ENCODE data around the gene CCDC83.

Gene CCDC83

DNA sequence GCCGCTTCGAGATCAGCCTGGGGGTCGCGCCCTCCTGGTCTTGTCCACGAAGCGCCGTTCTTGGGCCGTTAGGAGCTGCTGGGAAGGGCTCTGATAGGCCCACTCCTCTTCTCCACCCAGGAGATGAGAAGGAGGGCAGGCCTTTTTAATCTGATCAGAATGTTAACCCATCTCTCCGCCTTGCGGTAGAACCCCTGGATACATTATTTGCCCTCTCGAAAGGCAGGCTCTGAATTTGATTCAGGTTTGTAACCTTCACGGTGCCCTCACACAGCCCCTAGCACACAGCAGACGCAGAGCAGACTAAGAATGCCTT is at the start of gene CCDC83:
CCDC83 (plus strand) TSS at position 43 of the 316 bp plus-strand sequence. CDS start 9,741 bp downstream, outside the sequence.
- DNase-seq (ENCODE audit: low spot score) = no peak

DNA sequence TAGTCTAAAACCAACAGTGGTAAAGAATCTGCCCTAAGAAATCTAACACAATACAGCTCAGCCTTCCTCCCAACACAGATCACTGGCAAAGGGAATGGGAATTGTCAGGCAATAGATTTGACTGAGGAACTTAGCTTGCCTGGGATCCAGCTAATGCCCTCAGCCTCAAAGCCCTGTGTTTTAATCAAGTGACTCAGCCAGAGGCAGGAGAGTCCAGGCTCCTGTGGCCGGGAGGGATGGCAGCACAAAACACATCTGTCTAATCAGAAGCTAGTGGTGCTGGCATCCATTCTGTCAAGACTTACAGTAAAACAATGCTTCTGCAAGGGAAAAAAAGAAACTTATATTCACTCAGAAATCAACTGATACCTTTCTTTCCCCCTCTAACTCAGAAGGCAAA is 49.8 kb upstream of the CCDC83 start:
- no peak for DNase-seq (ENCODE audit: low spot score)

DNA sequence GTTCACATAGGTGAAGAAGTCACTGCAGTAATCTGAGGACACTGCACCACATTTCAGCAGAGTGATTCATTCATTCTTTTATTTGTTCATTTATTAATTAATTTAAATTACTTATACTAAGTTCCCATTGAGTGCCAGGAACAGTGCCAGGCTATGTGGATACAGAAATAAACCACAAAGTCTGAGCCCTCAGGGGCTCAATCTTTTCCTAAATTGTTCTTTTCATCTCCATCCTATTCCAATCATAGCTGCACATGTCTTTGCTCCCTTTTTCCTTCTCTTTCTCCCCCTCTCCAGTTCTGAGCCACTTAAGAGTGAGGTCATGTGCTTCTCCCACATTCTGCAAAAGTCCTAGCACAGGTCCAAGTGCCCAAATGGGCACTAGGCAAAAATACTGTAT is 49.2 kb upstream of the CCDC83 start:
- no peak for DNase-seq (ENCODE audit: low spot score)

DNA sequence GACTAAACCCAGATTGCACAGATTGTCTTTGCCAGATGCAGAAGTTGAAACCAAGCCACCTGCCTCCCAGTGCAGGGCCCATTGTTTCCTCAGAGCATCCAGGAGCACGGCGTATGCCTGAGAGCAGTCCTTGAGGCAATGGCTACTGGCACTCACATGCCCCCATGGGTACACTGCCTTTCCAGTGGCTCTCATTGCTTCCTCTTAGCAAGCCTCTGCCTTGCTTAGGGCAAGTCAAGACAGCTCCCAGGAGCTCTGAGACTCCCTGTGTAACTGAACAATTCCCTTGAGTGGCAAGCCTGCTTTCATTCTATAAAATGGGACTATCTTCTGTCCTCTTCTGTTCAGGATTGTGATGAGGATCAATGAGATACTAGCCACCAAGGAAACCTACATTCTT is 48.3 kb upstream of the CCDC83 start:
- no peak for DNase-seq (ENCODE audit: low spot score)

DNA sequence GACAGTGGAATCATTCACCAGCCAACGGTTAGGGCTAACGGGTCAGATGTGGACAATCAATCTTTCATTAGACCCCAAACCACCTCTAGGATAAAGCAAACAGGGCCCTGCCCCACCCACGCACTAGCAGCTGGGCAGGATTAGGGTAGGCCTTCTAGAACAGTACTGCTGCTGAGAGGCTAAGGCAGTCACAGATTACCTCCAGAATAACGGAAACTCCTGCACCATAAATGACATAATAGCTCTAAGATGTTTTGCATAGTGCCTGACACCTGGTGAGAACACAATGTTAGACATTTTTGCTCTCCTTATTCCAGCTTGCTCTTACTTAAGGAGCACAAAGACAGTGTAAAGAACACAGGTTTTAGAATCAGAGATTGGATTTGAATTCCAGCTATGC is 46.0 kb upstream of the CCDC83 start:
- no peak for DNase-seq (ENCODE audit: low spot score)

DNA sequence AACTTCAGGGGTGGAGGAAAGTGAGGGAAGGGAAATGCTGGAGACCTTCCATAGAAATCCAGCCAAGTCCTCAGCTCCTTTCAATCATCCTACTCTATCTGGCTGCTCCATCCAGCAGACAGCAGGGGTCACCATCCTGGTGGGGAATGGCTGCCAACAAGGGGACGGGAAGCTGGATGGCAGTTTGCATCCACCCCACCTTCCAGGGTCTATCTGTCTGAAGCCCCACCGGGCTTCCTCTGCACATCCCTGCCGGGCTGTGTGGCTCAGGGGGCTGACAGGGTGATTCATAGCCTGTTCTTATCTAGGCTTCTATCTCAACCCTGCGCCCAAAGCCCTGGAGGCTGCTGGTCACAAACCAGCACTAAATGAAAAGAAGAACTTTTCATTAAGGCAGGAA is 45.3 kb upstream of the CCDC83 start:
- peak; percentile 17 for DNase-seq (ENCODE audit: low spot score)

DNA sequence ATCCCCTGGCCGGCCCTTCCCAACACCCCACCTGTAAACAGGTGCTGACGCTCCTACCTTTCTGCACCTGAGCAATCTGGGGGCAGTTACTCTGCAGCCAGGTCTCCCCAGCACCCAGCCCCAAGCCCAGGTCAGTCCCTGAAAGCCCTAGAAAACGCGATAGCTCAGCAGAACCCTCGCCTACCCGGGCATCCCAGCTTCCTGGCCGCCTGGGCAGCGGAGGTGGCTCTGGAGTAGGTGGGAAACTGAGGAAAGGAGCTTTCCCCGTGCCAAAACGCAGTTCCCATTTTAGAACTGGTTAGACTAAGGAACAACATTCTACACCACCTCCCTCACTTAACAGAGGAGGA is 44.7 kb upstream of the CCDC83 start:
- no peak for DNase-seq (ENCODE audit: low spot score)

DNA sequence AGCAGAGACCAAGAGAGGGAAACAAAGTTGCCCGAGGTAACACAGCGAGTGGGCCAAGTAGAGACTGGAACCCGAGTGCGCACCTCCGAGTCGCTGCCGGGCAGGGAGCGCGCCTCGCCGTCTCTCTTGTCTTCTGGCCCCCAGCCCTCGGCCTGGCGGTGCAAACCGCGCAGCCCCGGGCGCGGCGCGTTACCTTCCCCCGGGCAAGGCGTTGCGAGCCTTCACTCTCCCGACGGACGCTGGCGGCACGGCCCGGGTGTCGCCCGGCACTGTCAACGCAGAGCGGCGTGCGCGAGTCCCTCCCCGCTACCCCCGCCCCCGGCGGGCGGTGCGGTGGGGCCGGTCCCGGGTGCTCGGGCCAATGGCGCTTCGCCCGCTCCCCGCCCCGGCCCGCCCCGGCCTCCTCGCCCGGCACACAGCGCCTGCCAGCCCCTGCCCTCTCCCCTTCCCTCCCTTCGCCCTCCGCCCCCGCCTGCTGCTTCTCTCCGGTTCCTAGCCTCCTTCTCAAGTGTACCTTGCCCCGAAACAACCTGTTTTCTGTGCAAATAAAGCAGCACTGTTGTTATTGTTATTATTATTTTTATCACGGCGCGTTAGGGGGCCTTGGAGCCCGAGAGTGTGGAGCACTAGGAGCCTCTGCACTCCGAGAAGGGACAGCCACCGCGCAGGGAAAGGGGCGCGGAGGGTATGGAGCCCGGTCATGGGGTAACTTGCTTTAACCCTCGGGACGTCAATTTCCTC is 44.1 kb upstream of the CCDC83 start, which contains the start of gene SYTL2:
SYTL2 (minus strand) TSS at position 271 of the 741 bp plus-strand sequence. CDS start 53,416 bp downstream, outside the sequence.
- DNase-seq (ENCODE audit: low spot score) = peak; percentile 55

DNA sequence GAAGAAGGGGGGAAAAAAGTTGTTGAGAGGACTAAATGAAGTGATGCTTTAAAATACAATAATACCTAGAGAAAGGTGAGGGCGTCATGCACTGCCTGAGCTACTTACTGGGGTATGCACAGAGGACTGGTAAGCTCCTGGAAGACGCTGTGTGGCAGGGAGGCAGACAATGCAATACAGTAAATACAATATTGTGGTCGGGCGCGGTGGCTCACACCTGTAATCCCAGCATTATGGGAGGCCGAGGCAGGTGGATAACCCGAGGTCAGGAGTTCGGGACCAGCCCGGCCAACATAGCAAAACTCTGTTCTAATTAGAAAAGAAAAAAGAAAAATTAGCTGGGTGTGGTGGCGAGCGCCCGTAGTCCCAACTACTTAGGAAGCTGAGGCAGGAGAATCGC is 43.6 kb upstream of the CCDC83 start:
- DNase-seq (ENCODE audit: low spot score) = no peak

DNA sequence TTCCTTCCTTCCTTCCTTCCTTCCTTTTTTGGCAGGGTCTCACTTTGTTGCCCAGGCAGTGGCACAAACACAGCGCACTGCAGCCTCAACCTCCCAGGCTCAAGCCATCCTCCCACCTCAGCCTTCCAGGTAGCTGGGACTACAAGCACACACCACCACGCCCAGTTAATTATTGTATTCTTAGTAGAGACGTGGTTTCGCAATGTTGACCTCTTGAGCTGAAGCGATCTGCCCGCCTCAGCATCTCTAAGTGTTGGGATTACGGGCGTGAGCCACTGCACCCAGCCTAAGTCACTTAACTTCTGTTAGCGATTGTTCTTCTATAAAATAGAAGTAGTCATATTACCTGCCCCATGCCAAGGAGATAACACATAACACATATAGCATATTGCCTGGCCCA is 41.5 kb upstream of the CCDC83 start:
- DNase-seq (ENCODE audit: low spot score) = no peak

DNA sequence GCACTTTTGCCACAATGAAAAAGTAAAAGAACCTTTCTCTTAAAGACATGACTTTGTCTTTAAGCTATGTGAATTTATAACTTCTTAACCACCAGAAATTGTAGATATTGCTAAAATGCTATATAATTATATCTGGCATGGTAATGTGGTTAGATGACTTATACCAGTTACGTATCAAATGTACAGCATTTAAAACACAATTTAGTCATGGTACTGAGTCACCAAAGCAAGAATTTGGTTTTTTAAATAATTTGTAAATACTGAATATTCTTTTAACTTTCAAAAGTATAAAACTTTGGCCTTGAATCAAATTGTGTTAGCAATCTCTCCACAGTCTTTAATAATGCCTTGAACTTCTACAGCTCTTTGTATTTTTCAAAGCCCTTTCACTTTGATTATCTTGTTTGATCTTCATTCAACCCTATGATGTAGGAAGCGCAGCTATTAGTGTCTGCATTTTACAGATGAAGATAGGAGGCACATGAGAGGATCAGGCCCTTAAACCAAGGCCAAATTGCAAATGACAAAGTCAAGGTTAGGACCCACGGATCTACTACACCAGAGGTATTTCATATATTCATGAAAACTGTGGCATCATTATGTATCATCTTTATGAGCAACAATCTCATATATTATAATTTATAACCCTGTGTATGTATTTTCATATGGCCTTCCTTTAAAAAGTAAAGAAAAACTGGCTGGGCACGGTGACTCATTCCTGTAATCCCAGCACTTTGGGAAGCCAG is 39.8 kb upstream of the CCDC83 start:
- no peak for DNase-seq (ENCODE audit: low spot score)

DNA sequence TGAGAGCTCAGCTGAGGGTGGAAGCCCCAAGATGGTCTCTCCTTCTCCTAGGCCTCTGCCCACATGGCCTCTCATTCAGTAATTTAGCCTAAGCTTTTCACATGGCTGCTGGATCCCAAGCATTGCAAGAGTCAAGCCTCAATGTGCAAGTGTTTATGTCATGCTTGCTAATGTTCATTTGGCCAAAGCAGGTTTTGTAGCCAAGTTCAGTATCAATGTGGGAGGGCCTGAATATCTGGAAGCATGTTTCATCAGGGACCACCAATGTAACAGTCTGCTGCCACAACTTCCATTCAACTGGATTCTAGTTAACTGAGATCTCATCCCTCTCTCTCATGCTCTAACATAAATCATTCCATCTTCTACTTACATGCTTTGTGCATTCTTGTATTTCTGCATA is 35.7 kb upstream of the CCDC83 start:
- no peak for DNase-seq (ENCODE audit: low spot score)

DNA sequence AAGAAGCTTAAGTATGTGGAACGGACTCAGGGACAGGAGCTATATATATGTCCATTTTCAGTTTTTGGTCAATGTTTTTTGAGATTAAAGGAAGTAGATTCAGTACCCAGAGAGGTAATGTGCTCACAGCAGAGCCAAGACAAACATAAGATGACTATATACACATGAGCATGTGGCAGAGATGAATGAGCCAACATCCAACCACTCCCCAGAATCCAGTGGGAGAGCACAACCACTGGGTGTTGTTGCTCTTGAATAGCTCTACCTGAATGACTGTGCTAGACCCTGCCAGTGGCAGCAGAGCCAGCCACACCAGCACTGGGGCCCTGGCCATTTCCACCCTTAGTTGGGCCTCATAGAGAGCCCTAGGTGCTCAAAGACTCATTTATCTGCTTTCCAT is 33.5 kb upstream of the CCDC83 start:
- DNase-seq (ENCODE audit: low spot score) = no peak

DNA sequence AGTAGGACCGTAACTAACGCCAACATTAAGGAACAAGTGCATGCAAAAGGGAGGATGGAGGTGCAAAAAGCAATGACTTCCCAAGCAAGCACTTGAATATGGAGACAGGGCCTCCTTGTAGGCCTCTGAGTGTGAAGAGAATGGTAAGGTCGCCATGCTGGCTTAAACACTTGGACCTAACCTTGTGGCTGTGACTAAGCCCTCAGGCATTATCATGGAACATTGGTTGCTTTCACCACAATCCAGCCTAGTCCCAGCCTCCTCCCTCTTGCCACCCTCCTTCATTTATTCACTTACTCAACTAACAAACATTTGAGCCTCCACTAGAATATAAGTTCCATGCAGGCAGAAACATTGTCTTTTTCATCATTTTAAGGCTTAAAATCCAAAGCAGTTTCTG is 32.4 kb upstream of the CCDC83 start:
- DNase-seq (ENCODE audit: low spot score) = no peak

DNA sequence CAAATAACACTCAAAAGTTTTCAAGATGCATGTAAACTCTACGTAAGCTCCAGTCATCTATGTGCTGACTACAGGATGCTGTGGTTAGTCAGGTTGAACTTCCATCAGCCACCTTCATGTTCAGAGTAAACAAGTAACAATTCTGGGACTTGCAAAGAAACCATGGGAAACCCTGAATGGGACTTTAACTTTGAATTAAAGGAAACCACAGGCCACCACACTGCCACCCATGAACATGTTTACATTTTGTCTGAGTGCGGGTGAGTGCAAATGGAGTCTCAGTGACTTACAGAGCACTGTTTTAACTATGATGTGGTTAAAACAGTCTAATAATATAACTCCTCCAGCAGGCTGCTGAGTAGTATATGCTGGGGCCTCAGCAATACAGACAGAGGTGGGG is 31.4 kb upstream of the CCDC83 start:
- no peak for DNase-seq (ENCODE audit: low spot score)

DNA sequence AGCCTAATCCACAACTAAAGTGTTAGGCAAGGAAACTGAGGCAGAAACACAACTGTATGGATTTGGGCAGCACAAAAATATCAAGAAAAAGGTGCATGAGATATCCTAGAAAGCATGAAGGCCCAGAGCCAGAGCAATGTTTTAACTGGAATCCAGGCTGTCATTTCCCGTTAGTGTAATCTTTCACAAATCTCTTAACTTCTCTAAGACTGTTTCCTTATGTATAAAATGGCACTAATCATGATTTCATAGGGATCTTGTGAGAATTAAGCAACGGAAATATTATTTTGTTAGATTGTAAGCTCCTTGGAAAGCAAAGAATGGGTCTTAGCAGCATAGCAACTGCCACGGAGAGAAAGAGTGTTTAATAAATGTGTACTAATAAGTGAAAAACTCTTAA is 29.6 kb upstream of the CCDC83 start:
- DNase-seq (ENCODE audit: low spot score) = no peak

DNA sequence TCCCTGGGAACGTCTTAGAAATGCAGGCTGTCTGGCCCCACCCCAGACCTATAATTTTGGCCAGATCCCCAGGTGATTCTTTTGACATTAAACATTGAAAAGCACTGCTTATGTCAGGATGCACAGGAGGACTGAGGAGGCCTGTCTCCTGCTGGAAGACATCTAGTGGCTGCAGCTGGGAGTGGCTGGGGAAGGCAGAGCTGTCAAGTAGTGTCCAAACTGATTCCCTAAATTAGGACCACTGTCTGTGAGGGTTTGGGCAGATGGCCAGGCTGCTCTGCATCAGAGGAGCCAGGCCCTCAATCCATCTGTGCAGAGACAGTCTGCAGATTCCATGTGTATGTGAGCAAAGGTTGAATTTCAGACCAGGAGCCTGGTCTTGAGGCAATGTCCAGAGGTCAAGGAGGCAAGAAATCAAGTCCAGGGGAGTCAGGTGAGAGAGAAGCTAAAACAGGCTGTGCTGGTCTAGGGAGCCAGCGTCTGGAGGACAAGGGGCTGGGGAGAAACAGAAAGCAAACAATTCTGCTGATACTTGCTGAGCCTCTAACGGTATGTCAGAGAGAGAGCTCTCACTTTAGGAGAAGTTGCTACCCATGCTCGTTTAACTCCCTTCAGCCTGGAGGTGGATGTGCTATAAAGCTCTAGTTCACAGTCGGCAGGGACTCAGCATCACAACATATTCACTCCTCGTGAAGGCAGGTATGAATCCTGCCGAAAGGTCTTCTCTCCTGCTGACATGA is 28.9 kb upstream of the CCDC83 start:
- DNase-seq (ENCODE audit: low spot score) = no peak

DNA sequence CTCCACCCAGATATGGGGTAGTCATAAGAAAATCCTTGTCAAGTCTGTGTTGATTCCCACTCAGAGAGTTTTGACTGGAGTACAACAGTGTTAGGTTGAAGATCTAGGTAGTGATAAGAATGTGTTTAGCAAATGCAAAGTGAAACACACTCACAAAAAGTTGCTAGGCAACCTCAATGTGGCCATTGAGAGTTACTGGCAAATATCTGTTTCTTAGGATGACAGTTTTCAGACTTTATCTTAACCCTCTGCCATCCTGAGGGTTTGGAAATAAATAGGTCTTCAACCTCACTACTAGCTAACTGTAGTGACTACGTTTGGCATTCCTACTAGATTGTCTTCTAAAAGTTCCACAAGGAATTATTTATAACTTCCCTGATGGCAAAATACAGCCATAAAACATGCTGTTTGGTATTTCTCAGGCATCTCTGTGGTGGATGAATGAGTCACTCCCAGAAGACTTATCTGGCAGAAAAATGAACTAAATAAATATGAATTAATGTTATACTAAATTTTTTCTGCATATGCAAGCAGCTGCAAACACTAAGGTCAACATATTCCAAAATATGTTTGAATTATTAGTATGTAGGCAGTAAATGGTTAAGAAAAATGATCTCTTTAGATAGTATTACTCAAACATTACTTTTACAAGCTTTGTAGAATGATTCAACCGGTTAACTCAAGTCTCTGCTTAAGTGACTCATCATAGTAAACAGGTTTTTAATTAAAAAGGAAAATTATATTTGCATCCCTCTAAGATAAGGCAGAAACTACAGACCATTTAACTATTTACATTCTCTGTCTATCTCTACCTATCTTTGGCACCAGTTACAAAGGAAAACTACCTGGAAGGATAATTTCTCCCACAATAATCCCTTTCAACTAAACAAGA is 27.2 kb upstream of the CCDC83 start:
- no peak for DNase-seq (ENCODE audit: low spot score)

DNA sequence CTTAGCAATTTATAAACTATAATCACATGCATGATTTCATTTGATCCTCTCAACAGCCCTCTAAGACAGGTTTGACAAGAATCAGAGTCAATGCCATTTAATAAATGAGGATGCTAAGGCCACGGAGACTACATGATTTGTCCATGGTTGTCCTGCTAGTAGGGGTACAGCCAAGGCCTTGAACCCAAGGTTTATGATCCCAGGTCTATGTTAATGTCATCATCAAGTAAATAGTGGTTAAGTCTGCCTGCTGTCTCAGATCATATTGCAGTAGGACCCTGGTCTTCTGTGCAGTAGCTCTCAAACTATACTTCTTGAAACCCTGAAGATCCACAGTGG is 26.6 kb upstream of the CCDC83 start:
- no peak for DNase-seq (ENCODE audit: low spot score)

DNA sequence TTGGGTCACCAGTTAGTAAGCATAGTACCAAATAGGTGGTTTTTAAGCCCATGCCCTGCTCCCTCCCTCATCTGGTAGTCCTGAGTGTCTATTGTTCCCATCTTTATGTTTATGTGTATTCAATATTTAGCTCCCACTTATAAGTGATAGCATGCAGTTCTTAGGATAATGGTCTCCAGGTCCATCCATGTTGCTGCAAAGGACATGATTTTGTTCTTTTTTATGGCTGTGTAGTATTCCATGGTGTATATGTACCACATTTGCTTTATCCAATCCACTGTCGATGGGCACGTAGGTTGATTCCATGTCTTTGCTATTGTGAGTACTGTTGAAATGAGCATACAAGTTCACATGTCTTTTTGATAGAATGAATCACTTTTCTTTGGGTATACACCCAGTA is 26.0 kb upstream of the CCDC83 start:
- no peak for DNase-seq (ENCODE audit: low spot score)

DNA sequence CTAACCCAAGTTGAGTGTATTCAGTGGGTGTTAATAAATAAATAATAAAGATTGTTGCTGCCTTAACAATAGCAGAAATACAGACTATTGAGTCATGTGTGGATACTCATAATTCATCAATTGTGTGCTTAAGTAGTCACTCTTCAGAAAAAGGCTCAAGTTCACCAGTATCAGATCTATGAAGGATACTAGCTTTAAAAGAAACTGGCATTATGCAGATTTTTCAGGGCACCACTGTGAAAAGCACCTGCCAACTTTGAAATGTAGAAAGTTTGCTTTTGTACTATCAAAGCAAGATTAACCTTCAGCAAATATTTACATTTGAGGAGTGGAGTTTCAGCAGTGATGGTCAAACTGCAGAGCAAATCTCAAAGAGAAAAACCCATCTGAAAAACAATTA is 24.1 kb upstream of the CCDC83 start:
- DNase-seq (ENCODE audit: low spot score) = no peak

DNA sequence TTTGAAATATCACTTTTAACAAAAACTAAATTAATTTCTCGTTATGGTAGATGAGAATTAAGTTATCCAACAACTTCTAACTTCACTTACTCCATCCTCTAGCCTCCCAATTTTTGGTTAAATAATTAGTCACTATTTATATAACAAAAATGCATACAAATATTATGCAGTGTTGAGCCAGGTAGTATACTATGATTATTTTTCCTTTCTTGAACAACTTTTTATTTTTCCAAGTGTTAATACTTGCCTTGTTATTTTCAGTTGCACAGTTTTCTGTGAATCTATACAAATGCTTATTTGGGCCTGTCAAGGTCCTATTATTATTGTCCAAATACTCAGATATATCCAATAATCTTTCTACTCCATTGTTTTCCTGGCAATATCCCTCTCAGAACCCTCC is 19.9 kb upstream of the CCDC83 start:
- DNase-seq (ENCODE audit: low spot score) = no peak
